Loucy (cell line): Measurements from ENCODE around the gene ENPP1.

Source experiments
- CTCF ChIP-seq: fragments of 200-600 bp; sonication (generic); conservative IDR thresholded peaks from 2 replicates; pipeline ENCODE4 v1.5.1; 2014; ENCODE audit warnings: mild to moderate bottlenecking, antibody characterized with exemption, low read length
- EZH2phosphoT487 ChIP-seq: fragments of 200-600 bp; IDR thresholded peaks from 2 replicates; pipeline ENCODE4 v1.6.1; 2018; ENCODE audit warnings: antibody characterized with exemption, mild to moderate bottlenecking, moderate library complexity, borderline replicate concordance

GRCh38 chr6:131840441-131840840 lies 32.6 kb downstream of the ENPP1 start:
- no peak for TF ChIP-seq CTCF
- TF ChIP-seq EZH2phosphoT487, result no peak
